ENCODE data around the gene GALNT18. TPM values are rescaled to one million over a fixed set of nuclear protein-coding genes. Genes with fewer than 3 reads are reported as not detected.

Gene GALNT18
- total and polyA plus RNA-seq, 8 donors, result 2.0 to 8.9 (median 4.7) TPM

DNA sequence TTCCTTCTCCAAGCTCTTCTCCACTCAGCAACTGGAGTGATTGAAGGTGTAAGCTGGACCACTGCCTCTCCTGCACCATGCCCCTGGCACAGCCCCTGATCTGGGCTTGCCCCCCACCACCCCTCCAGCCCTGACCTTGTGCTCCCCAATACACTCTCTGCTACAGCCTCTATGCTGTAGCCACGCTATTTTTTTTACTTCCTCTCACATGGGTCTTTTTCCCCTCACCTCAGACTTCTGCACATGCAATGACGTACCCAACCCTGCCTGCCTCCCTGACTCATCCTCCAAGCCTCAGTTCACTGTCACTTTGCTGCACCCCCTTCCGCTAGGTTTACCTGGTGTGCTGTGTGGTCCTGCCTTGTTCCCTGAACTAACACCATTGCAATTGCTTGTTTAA, 277.8 kb downstream of the GALNT18 start:
- Histone ChIP-seq H3K4me3 (no peak overlapping the region), H3K36me3 (no peaks in the 10 kb centered on the region), H3K9me3 (no peaks in the 10 kb centered on the region), H3K4me1 (no peaks in the 10 kb centered on the region), H3K27ac (no peak overlapping the region), H3K27me3 (no peaks in the 10 kb centered on the region)
- TF ChIP-seq CTCF (IDR thresholded peaks at IDR 0.05), result no peak
- DNase-seq, result no peak
- no peak for ATAC-seq
- no peak for FAIRE-seq
- intact Hi-C loops (cut with DNase I), result no loop called here
- 81 to 93% methylated on average over 3 of the region's 3 CpGs for WGBS, 2 donors

GRCh38 chr11:11338304-11338703, 283.5 kb downstream of the GALNT18 start:
- H3K36me3 ChIP-seq, result no peaks in the 10 kb centered on the region
- intact Hi-C loops (cut with DNase I), result no loop called here
- H3K27ac ChIP-seq, result no peak overlapping the region
- WGBS, 2 donors, result 63 to 73% methylated on average over 1 of the region's 1 CpG
- no peaks in the 10 kb centered on the region for H3K9me3 ChIP-seq
- no peaks in the 10 kb centered on the region for H3K4me1 ChIP-seq
- FAIRE-seq, result no peak
- no peak for TF ChIP-seq CTCF (IDR thresholded peaks at IDR 0.05)
- H3K4me3 ChIP-seq, result no peak overlapping the region
- DNase-seq, result no peak
- H3K27me3 ChIP-seq, result no peaks in the 10 kb centered on the region
- no peak for ATAC-seq

DNA sequence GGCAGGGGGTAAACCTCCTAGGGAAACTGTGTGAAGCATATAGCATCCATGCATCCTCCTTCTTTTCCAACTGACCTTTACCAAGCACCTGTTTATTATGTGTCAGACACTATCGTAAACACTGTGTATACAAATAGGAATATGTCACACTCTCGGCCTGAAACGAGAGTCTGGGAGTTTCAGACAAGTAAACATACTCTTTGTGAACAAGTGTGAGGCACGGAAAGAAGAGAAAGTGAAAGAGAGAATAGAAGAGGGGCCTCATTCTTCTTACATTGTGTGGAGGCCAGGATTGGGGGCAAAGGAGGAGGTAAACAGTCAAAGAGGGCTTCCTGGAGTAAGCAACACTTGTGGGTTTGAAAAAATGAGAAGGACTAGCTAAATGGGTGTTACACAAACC, 285.1 kb downstream of the GALNT18 start:
- no peaks in the 10 kb centered on the region for H3K27me3 ChIP-seq
- intact Hi-C loops (cut with DNase I), result no loop called here
- no peaks in the 10 kb centered on the region for H3K9me3 ChIP-seq
- 72 to 74% methylated on average over 4 of the region's 4 CpGs for whole genome bisulfite sequencing, 2 donors
- ATAC-seq, result no peak
- no peak for DNase-seq
- TF ChIP-seq CTCF (IDR thresholded peaks at IDR 0.05), result no peak
- H3K4me1 ChIP-seq, result no peaks in the 10 kb centered on the region
- H3K36me3 ChIP-seq, result no peaks in the 10 kb centered on the region
- FAIRE-seq, result no peak
- H3K4me3 ChIP-seq, result no peak overlapping the region
- no peak overlapping the region for H3K27ac ChIP-seq

GRCh38 chr11:11335043-11335442, 286.8 kb downstream of the GALNT18 start:
- intact Hi-C loops (cut with DNase I), result no loop called here
- Histone ChIP-seq H3K4me1 (no peaks in the 10 kb centered on the region), H3K36me3 (no peaks in the 10 kb centered on the region), H3K27ac (no peak overlapping the region), H3K4me3 (no peak overlapping the region), H3K27me3 (no peaks in the 10 kb centered on the region), H3K9me3 (no peaks in the 10 kb centered on the region)
- WGBS, 2 donors, result 90% methylated on average over 2 of the region's 2 CpGs
- no peak for ATAC-seq
- no peak for TF ChIP-seq CTCF (IDR thresholded peaks at IDR 0.05)
- no peak for DNase-seq
- FAIRE-seq, result no peak

GRCh38 chr11:11334607-11335006, 287.2 kb downstream of the GALNT18 start:
- H3K36me3 ChIP-seq, result no peaks in the 10 kb centered on the region
- WGBS, 2 donors, result 62 to 67% methylated on average over 4 of the region's 4 CpGs

More at GRCh38 chr11:11334607-11335006, 287.2 kb downstream of the GALNT18 start:
- H3K9me3 ChIP-seq, result no peaks in the 10 kb centered on the region
- ATAC-seq, result no peak
- no peak for FAIRE-seq
- no peak overlapping the region for H3K4me3 ChIP-seq
- no peak for DNase-seq
- no peaks in the 10 kb centered on the region for H3K4me1 ChIP-seq
- no peak for TF ChIP-seq CTCF (IDR thresholded peaks at IDR 0.05)
- intact Hi-C loops (cut with DNase I), result no loop called here
- no peak overlapping the region for H3K27ac ChIP-seq
- H3K27me3 ChIP-seq, result no peaks in the 10 kb centered on the region

Measured in pancreas (tissue), 10 donors.